HG03439 (cell line): ENCODE data around the gene SRP54.
A peak's percentile ranks its signal among the peaks of the same experiment; 100 is the strongest.
"Not testable (repeated sequence)": the region's sequence is repeated elsewhere in the genome, so short reads cannot be mapped to it uniquely, and the experiment has no call there.

Source experiments
- ATAC-seq: cut with Tn5 transposase; IDR thresholded peaks from one replicate; pipeline ENCODE4 v1.9.1; 2021; ENCODE audit warnings: mild to moderate bottlenecking, moderate library complexity; ENCODE audit not compliant: unreplicated experiment

The SRP54 gene

DNA sequence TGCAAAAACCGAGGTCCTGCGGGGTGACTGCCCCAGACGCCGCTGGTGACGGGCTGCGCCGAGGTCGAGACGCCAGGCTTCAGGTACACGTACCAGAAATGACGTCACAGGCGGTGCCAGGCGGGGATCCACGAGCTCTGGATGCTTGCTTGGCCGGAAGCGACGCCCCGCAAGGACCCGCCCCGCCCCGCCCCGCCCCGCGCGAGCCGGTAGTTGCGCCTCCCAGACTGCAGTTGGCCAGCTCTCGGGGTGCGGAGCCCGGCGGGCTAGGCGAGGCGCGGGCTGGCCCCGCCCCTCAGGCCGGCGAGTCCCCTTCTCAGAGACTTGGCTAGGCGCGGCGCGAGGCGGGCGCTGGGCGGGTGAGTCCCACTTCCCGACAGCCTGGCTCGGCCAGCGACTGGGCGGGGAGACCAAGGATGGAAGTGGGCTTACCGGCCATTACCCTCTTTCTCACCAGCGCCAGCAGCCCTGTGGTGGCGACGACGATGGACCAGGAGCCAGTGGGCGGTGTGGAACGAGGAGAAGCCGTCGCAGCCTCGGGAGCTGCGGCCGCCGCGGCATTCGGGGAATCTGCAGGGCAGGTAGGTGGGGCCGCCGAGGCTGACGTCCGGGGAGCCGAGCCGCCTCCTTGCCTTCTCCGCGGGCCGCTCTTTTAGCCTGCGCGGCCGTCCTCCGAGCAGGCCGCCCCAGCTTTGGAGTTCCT is 63.4 kb downstream of the SRP54 start, which contains the start of gene FAM177A1:
FAM177A1 (plus strand) TSS at position 225 of the 703 bp plus-strand sequence; CDS start at position 417, 192 bp downstream.
- peak; percentile 94 for ATAC-seq

DNA sequence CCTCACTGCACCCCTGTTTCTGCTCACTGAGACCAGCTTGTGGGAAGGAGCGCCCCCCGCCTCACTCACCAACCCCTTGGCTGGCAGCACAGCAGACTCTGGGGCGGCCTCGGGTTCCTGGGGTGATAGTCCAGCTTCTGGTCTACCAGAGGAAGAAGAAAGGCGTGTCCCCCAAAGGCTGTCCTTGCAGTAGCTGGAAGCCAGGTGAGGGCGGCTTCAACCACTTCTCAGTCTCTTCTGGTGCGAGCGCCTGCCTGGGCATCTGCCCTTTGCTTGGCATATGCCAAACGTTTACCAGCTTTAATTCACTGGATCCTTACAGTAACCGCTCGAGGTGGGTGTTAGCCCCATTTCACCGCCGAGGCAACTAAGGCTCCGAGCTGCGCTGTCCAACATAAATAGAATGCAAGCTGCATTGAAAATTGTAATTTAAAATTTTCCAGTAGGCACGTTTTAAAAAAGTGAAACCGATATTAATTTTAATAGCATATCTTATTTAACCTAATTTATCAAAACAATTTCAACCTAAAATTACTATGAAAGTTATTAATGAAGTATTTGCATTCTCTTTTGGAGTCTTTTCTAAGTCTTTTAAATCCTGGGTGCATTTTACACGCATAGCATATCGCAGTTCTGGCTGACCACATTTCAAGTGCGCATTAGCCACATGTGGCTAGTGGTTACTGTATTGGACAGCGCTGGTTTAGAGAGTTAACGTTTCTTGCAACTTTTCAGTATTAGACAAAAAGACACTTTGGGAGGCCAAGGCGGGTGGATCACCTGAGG is 64.2 kb downstream of the SRP54 start:
- peak; percentile 37 for ATAC-seq

DNA sequence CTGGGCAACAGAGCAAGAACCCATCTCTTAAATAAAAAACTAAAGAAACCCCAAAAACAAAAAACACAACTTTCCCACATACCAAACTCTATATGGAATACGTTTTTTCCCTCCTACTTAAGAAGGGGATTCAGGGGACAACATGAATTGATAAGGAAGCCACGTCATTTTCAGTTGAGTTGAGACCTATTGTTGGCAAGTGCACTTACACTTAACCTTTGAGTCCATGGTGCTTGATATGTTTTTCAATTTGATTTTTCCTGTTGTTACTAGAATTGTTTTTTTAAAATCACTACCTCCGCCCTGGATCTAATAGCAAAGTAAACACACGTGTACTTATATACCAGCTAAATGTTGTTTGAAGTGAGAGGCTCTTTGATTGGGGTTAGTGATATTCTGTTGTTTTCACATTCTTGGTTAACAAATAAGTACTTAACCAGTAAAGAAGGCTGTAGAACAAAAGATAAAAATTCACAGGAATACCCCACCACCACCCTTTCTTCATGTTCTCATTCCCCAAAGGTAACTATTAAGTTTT is 65.3 kb downstream of the SRP54 start:
- no peak for ATAC-seq

DNA sequence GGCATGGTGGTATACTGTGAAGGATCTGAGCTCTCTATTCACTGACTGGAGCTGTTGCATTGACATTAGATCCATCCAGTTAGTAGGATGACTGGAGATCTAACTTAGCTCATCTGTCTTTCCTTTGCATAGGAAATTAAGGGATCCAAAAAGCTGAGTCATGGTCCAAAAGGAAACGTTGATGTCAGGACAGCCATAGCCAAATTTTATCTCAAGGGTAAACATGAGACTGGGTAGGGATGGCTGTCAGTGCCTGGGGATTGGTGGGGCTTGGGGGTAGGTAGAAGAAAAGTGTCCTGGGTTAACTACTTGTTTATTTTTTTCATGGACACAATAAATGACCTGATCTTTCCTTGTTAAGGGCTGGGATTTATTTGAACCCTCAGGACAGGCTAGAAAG is 67.9 kb downstream of the SRP54 start:
- no peak for ATAC-seq

- no peak for ATAC-seq
Observed at GRCh38 chr14:35051796-35052195, 69.0 kb downstream of the SRP54 start.

DNA sequence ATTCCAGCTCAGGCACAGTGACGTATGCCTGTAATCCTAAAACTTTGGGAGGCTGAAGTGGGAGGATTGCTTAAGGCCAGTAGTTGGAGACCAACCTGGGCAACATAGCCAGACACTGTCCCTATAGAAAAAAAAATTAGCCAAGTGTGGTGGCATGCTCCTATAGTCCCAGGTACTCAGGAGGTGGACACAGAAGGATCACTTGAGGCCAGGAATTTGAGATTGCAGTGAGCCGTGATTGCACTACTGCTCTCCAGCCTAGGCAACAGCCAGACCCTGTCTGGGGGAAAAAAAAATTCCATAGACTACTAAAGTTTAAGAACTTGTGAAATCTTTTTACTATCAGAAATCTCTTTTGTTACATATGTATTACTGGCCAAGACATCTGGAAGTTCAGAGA is 69.8 kb downstream of the SRP54 start:
- no peak for ATAC-seq

DNA sequence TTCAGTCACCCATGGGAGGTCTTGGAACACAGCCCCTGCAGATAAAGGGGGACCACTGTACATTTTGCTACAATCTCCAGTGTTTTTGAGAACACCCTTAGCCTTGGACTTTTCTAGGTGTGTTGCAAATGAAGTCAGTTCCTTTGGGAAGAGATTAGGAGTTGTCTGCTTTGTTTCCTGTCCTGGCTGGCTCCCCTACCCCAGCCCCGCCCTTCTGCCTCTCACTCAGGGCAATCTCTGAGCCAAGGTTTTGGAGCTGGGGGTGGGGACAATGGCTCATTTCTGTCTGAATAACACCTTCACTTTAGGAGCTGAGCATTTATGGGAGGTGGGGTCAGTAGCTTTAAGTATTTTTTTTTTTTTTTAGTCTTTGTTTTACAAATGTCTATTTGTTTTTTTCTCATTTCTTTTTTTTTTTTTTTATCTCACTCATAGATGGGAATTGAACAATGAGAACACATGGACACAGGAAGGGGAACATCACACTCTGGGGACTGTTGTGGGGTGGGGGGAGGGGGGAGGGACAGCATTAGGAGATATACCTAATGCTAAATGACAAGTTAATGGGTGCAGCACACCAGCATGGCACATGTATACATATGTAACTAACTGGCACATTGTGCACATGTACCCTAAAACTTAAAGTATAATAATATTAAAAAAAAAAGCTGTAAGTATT is 78.5 kb downstream of the SRP54 start:
- not testable (repeated sequence) for ATAC-seq

DNA sequence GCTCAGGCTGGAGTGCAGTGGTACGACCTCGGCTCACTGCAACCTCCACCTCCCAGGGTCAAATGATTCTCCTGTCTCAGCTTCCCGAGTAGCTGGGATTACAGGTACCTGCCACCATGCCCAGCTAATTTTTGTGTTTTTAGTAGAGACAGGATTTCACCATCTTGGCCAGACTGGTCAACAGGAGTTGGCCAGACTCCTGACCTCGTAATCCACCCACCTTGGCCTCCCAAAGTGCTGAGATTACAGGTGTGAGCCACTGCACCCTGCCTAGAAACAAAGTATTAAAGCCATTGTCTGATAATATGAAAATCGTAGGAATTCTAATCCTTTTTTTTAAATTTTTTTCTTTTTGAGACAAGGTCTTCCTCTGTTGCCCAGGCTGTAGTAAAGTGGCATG is 82.9 kb downstream of the SRP54 start:
- not testable (repeated sequence) for ATAC-seq

DNA sequence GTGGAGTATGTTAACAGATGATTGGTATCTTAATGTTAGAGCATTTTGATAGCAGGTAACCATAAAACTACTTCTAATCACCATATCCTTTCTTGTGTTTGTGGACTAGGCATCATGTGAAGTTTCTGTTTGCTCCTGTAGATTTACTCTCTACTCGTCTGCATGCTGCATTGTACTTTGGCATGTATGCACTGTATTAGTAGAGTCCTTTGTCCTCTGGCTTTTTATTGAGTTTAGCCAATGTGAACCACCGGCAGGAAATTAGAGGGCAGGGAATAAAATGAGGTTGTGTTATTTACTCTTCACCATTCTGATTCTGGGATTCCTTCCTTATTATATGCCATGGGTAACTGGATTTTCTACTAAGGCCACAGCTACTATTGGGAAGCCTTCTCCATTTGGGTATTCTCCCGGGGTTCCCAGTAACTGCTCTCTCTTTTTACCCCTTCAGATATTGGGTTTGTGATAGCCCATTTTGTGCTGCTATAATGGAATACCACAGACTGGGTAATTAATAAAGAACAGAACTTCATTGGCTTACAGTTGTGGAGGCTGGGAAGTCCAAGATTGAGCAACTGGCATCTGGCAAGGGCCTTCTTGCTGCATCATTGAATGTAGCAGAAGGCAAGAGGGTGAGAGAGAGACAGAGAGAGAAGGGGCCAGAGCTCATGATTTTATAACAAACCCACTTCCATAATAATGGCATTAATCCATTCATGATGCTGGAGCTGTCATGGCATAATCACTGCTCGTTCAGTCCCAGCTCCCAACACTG is 85.6 kb downstream of the SRP54 start:
- ATAC-seq: no peak

DNA sequence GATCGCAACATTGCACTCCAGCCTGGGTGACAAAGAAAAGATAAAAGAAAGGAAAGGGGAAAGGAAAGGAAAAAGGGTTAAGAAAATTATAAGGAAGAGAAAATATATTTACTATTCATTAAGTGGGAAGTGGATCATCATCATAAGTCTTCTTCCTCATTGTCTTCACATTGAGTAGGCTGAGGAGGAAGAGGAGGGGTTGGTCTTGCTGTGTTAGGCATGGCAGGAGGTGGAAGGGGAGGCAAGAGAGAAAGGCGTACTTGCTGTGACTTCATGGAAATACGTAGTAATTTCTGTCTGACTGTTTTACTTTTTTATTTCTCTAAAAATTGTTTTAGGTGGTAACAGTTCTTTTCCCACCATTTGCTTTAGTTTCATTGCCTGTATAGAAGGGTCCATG is 89.4 kb downstream of the SRP54 start:
- ATAC-seq: no peak

DNA sequence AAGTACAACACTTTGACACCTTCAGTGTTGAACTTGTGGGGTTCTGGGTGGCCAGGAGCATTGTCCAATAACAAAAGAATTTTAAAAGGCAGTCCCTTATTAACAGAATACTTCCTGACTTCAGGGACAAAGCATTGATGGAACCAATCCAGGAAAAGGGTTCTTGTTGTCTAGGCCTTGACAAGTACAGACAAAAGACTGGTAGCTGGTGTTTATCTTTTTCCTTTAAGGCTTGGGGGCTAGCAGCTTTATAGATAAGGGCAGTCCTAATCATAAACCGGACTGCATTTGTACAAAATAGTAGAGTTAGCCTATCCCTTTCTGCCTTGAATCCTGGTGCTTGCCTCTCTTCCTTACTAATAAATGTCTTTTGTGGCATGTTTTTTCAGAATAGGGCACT is 90.7 kb downstream of the SRP54 start:
- ATAC-seq: no peak

- ATAC-seq: no peak
Observed at GRCh38 chr14:35078082-35078481, 95.3 kb downstream of the SRP54 start.
